ENCODE measurements around the gene NRXN3.

The NRXN3 gene

GRCh38 chr14:79328863-79329262, 1158.7 kb downstream of the NRXN3 start:
- Histone ChIP-seq H3K27me3 (ENCODE audit: control insufficient read depth in 1 of 2, insufficient read depth in 2 of 2, low read length in 2 of 2) (no peaks in the 10 kb centered on the region), H3K9me3 (ENCODE audit: low read length) (no peaks in the 10 kb centered on the region), H3K4me1 (ENCODE audit: insufficient read depth, low read length) (peaks cover 13% of the 10 kb centered on the region), H3K27ac (ENCODE audit: low read depth, low read length) (no peak overlapping the region), H3K9ac (ENCODE audit: low read length) (no peak overlapping the region), H3K36me3 (ENCODE audit: insufficient read depth, low read length) (no peaks in the 10 kb centered on the region), H3K4me3 (ENCODE audit: low read depth in 1 of 2, low read length in 2 of 2) (no peak overlapping the region)

- Histone ChIP-seq H3K36me3 (ENCODE audit: insufficient read depth, low read length) (no peaks in the 10 kb centered on the region), H3K4me3 (ENCODE audit: low read depth in 1 of 2, low read length in 2 of 2) (no peak overlapping the region), H3K27ac (ENCODE audit: low read depth, low read length) (no peak overlapping the region), H3K9ac (ENCODE audit: low read length) (no peak overlapping the region), H3K27me3 (ENCODE audit: control insufficient read depth in 1 of 2, insufficient read depth in 2 of 2, low read length in 2 of 2) (no peaks in the 10 kb centered on the region), H3K9me3 (ENCODE audit: low read length) (no peaks in the 10 kb centered on the region), H3K4me1 (ENCODE audit: insufficient read depth, low read length) (peaks cover 3% of the 10 kb centered on the region)
Observed at GRCh38 chr14:79331830-79332229, 1161.7 kb downstream of the NRXN3 start.

GRCh38 chr14:79332504-79333197, 1162.5 kb downstream of the NRXN3 start:
- H3K4me3 ChIP-seq (ENCODE audit: low read depth in 1 of 2, low read length in 2 of 2), result no peak overlapping the region
- no peak overlapping the region for H3K9ac ChIP-seq (ENCODE audit: low read length)

GRCh38 chr14:79333198-79333546, 1163.0 kb downstream of the NRXN3 start:
- Histone ChIP-seq H3K9me3 (ENCODE audit: low read length) (no peaks in the 10 kb centered on the region), H3K36me3 (ENCODE audit: insufficient read depth, low read length) (no peaks in the 10 kb centered on the region), H3K27ac (ENCODE audit: low read depth, low read length) (no peak overlapping the region), H3K4me1 (ENCODE audit: insufficient read depth, low read length) (peaks cover 3% of the 10 kb centered on the region), H3K4me3 (ENCODE audit: low read depth in 1 of 2, low read length in 2 of 2) (no peak overlapping the region), H3K9ac (ENCODE audit: low read length) (no peak overlapping the region), H3K27me3 (ENCODE audit: control insufficient read depth in 1 of 2, insufficient read depth in 2 of 2, low read length in 2 of 2) (no peaks in the 10 kb centered on the region)

More at GRCh38 chr14:79332504-79333197, 1162.5 kb downstream of the NRXN3 start:
- H3K27ac ChIP-seq (ENCODE audit: low read depth, low read length), result no peak overlapping the region
- no peaks in the 10 kb centered on the region for H3K9me3 ChIP-seq (ENCODE audit: low read length)
- peaks cover 3% of the 10 kb centered on the region for H3K4me1 ChIP-seq (ENCODE audit: insufficient read depth, low read length)
- no peaks in the 10 kb centered on the region for H3K27me3 ChIP-seq (ENCODE audit: control insufficient read depth in 1 of 2, insufficient read depth in 2 of 2, low read length in 2 of 2)
- no peaks in the 10 kb centered on the region for H3K36me3 ChIP-seq (ENCODE audit: insufficient read depth, low read length)

- no peaks in the 10 kb centered on the region for H3K36me3 ChIP-seq (ENCODE audit: insufficient read depth, low read length)
- H3K27me3 ChIP-seq (ENCODE audit: control insufficient read depth in 1 of 2, insufficient read depth in 2 of 2, low read length in 2 of 2), result no peaks in the 10 kb centered on the region
- no peak overlapping the region for H3K9ac ChIP-seq (ENCODE audit: low read length)
- peaks cover 3% of the 10 kb centered on the region for H3K4me1 ChIP-seq (ENCODE audit: insufficient read depth, low read length)
- H3K4me3 ChIP-seq (ENCODE audit: low read depth in 1 of 2, low read length in 2 of 2), result no peak overlapping the region
- no peaks in the 10 kb centered on the region for H3K9me3 ChIP-seq (ENCODE audit: low read length)
- H3K27ac ChIP-seq (ENCODE audit: low read depth, low read length), result no peak overlapping the region
Observed at GRCh38 chr14:79334272-79334671, 1164.1 kb downstream of the NRXN3 start.

GRCh38 chr14:79337761-79338160, 1167.6 kb downstream of the NRXN3 start:
- Histone ChIP-seq H3K36me3 (ENCODE audit: insufficient read depth, low read length) (no peaks in the 10 kb centered on the region), H3K9ac (ENCODE audit: low read length) (no peak overlapping the region), H3K27me3 (ENCODE audit: control insufficient read depth in 1 of 2, insufficient read depth in 2 of 2, low read length in 2 of 2) (no peaks in the 10 kb centered on the region), H3K9me3 (ENCODE audit: low read length) (no peaks in the 10 kb centered on the region), H3K4me3 (ENCODE audit: low read depth in 1 of 2, low read length in 2 of 2) (no peak overlapping the region), H3K4me1 (ENCODE audit: insufficient read depth, low read length) (no peaks in the 10 kb centered on the region), H3K27ac (ENCODE audit: low read depth, low read length) (no peak overlapping the region)

- Histone ChIP-seq H3K9me3 (ENCODE audit: low read length) (no peaks in the 10 kb centered on the region), H3K27me3 (ENCODE audit: control insufficient read depth in 1 of 2, insufficient read depth in 2 of 2, low read length in 2 of 2) (no peaks in the 10 kb centered on the region), H3K27ac (ENCODE audit: low read depth, low read length) (no peak overlapping the region), H3K4me1 (ENCODE audit: insufficient read depth, low read length) (no peaks in the 10 kb centered on the region), H3K9ac (ENCODE audit: low read length) (no peak overlapping the region), H3K4me3 (ENCODE audit: low read depth in 1 of 2, low read length in 2 of 2) (no peak overlapping the region), H3K36me3 (ENCODE audit: insufficient read depth, low read length) (no peaks in the 10 kb centered on the region)
Observed at GRCh38 chr14:79342942-79343341, 1172.8 kb downstream of the NRXN3 start.

GRCh38 chr14:79351011-79351410, 1180.8 kb downstream of the NRXN3 start:
- no peaks in the 10 kb centered on the region for H3K36me3 ChIP-seq (ENCODE audit: insufficient read depth, low read length)
- H3K27ac ChIP-seq (ENCODE audit: low read depth, low read length), result no peak overlapping the region
- H3K9ac ChIP-seq (ENCODE audit: low read length), result no peak overlapping the region
- no peaks in the 10 kb centered on the region for H3K27me3 ChIP-seq (ENCODE audit: control insufficient read depth in 1 of 2, insufficient read depth in 2 of 2, low read length in 2 of 2)
- H3K4me3 ChIP-seq (ENCODE audit: low read depth in 1 of 2, low read length in 2 of 2), result no peak overlapping the region
- H3K4me1 ChIP-seq (ENCODE audit: insufficient read depth, low read length), result peaks cover 10% of the 10 kb centered on the region
- H3K9me3 ChIP-seq (ENCODE audit: low read length), result no peaks in the 10 kb centered on the region

- Histone ChIP-seq H3K27ac (ENCODE audit: low read depth, low read length) (no peak overlapping the region), H3K4me1 (ENCODE audit: insufficient read depth, low read length) (peaks cover 14% of the 10 kb centered on the region), H3K9me3 (ENCODE audit: low read length) (no peaks in the 10 kb centered on the region), H3K36me3 (ENCODE audit: insufficient read depth, low read length) (no peaks in the 10 kb centered on the region), H3K9ac (ENCODE audit: low read length) (no peak overlapping the region), H3K4me3 (ENCODE audit: low read depth in 1 of 2, low read length in 2 of 2) (no peak overlapping the region), H3K27me3 (ENCODE audit: control insufficient read depth in 1 of 2, insufficient read depth in 2 of 2, low read length in 2 of 2) (no peaks in the 10 kb centered on the region)
Observed at GRCh38 chr14:79352076-79352630, 1182.0 kb downstream of the NRXN3 start.

- H3K36me3 ChIP-seq (ENCODE audit: insufficient read depth, low read length), result no peaks in the 10 kb centered on the region
- H3K4me1 ChIP-seq (ENCODE audit: insufficient read depth, low read length), result peaks cover 14% of the 10 kb centered on the region
- H3K9ac ChIP-seq (ENCODE audit: low read length), result no peak overlapping the region
- H3K27me3 ChIP-seq (ENCODE audit: control insufficient read depth in 1 of 2, insufficient read depth in 2 of 2, low read length in 2 of 2), result no peaks in the 10 kb centered on the region
- no peak overlapping the region for H3K27ac ChIP-seq (ENCODE audit: low read depth, low read length)
- H3K9me3 ChIP-seq (ENCODE audit: low read length), result no peaks in the 10 kb centered on the region
- no peak overlapping the region for H3K4me3 ChIP-seq (ENCODE audit: low read depth in 1 of 2, low read length in 2 of 2)
Observed at GRCh38 chr14:79354336-79354735, 1184.2 kb downstream of the NRXN3 start.

GRCh38 chr14:79356040-79356439, 1185.9 kb downstream of the NRXN3 start:
- H3K27ac ChIP-seq (ENCODE audit: low read depth, low read length), result no peak overlapping the region
- H3K36me3 ChIP-seq (ENCODE audit: insufficient read depth, low read length), result no peaks in the 10 kb centered on the region
- H3K4me1 ChIP-seq (ENCODE audit: insufficient read depth, low read length), result peaks cover 14% of the 10 kb centered on the region
- H3K9me3 ChIP-seq (ENCODE audit: low read length), result no peaks in the 10 kb centered on the region
- no peaks in the 10 kb centered on the region for H3K27me3 ChIP-seq (ENCODE audit: control insufficient read depth in 1 of 2, insufficient read depth in 2 of 2, low read length in 2 of 2)
- H3K9ac ChIP-seq (ENCODE audit: low read length), result no peak overlapping the region
- H3K4me3 ChIP-seq (ENCODE audit: low read depth in 1 of 2, low read length in 2 of 2), result no peak overlapping the region

GRCh38 chr14:79357307-79357706, 1187.1 kb downstream of the NRXN3 start:
- peaks cover 5% of the 10 kb centered on the region for H3K4me1 ChIP-seq (ENCODE audit: insufficient read depth, low read length)
- H3K4me3 ChIP-seq (ENCODE audit: low read depth in 1 of 2, low read length in 2 of 2), result no peak overlapping the region
- H3K27ac ChIP-seq (ENCODE audit: low read depth, low read length), result no peak overlapping the region
- no peaks in the 10 kb centered on the region for H3K9me3 ChIP-seq (ENCODE audit: low read length)
- H3K9ac ChIP-seq (ENCODE audit: low read length), result no peak overlapping the region
- no peaks in the 10 kb centered on the region for H3K36me3 ChIP-seq (ENCODE audit: insufficient read depth, low read length)
- no peaks in the 10 kb centered on the region for H3K27me3 ChIP-seq (ENCODE audit: control insufficient read depth in 1 of 2, insufficient read depth in 2 of 2, low read length in 2 of 2)

All from muscle layer of colon (tissue), 2 donors.